Measurements from ENCODE around the gene SLC22A14.
"Not testable (repeated sequence)": the region's sequence is repeated elsewhere in the genome, so short reads cannot be mapped to it uniquely, and the experiment has no call there.

Gene SLC22A14

DNA sequence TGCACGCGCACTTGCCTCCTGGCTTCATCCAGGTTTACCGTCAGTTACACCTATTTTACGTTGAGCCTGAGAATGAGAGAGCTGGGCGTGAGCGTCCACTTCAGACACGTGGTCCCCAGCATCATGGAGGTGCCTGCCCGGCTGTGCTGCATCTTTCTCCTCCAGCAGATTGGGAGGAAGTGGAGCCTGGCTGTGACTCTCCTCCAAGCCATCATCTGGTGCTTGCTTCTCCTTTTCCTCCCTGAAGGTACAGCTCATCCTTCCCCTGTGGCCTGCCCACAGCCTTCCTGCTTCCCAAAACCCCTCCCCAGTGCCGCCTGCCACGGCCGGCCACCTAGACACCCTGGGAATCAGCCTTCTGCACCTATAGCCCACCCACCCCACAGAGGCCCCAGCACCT, 31.6 kb downstream of the SLC22A14 start:
- DNase-seq (ENCODE audit: low read depth): no peak

DNA sequence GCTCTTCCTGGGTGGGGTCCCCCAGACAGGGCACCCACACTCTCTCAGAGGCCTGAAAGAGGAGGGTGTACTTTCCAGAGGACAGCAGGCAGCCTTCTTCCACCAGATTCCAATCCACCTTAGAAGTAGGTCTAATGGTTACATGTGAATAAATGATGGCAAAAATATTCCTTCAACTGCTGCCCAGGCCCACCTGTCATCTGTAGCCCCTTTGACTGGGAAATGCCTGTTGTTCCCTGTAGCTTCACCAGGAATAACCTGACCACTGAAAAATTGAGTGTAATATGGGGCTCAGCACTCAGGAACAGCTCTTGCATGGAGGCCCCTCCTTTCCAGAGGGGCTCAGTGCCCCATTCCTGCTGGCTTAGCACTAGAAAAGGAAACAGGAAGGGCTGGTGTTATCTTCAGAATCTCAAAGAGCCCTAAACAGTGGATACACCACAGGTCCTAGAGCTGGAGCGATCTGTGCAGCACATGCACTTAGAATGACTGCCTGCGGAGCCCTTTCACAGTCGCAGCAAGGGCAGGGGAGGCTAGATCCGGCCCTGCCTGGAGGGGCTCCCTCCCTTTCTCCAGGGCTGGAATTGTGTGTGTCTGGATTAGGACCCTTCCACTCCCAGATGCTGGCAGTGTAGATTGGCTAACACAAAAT, 32.1 kb downstream of the SLC22A14 start:
- no peak for DNase-seq (ENCODE audit: low read depth)

GRCh38 chr3:38314764-38315487, 32.8 kb downstream of the SLC22A14 start:
- no peak for DNase-seq (ENCODE audit: low read depth)

- no peak for DNase-seq (ENCODE audit: low read depth)
Observed at GRCh38 chr3:38315488-38316230, 33.6 kb downstream of the SLC22A14 start.

DNA sequence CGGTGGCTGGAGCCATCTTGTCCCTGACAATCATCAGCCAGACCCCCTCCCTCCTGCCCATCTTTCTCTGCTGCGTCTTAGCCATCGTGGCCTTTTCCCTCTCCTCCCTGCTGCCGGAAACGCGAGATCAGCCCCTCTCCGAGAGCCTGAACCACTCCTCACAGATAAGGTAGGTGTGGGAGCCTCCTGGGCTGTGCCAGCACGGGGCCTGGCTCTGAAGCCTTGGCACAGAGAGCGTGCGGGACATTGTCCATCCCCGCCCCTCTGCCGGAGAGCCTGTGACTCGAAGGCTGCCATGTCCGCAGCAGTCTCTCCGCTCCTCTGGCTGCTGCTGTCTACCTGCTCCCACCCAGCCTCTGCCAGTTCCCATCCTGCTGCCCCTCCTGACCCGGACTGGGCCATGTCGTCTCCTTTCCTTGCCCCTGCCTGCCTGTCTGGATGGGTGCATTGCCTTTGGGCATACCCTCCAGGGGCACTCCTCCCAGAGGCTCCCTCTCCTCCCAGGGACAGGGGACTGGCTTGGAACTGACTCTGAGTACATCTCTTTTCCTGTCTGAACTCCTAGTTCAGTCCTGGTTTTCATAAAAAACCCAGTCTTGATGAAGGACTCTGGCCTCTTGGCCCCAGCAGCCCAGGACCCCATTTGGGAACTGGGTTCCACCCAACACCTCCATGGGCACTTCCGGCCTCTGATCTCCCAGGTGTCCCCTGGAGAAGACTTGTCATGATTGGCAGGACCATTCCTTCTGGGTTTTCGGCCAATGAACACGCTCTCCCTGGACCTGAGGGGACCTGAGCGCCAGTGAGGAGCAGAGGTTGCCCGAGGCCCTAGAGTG, 34.5 kb downstream of the SLC22A14 start:
- DNase-seq (ENCODE audit: low read depth): no peak

DNA sequence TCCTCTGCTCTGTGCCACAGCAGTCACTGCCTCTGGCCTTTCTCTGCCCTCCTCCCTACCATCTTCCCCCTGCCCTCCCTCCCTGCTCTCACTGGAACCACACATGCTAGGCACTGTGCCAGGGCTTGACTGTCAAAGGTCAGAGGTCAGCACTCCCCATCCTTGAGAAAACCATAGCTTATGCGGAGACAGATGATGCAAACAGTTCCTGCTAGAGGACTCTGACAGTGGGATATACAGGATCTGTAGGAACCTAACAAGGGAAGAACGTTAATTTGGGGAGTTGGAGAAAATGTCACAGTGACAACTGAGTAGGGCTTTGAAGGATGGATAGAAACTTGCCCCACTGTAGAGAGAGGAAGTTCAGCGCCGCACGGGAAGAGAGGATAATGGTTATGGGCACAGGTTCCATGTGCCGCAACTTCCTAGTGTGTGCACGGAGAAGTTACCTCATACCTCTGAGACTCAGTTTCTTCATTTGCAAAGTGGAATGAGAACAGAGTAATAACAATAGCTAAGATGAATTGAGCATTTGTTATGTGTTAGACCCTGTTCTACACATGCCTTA, 35.2 kb downstream of the SLC22A14 start:
- no peak for DNase-seq (ENCODE audit: low read depth)

DNA sequence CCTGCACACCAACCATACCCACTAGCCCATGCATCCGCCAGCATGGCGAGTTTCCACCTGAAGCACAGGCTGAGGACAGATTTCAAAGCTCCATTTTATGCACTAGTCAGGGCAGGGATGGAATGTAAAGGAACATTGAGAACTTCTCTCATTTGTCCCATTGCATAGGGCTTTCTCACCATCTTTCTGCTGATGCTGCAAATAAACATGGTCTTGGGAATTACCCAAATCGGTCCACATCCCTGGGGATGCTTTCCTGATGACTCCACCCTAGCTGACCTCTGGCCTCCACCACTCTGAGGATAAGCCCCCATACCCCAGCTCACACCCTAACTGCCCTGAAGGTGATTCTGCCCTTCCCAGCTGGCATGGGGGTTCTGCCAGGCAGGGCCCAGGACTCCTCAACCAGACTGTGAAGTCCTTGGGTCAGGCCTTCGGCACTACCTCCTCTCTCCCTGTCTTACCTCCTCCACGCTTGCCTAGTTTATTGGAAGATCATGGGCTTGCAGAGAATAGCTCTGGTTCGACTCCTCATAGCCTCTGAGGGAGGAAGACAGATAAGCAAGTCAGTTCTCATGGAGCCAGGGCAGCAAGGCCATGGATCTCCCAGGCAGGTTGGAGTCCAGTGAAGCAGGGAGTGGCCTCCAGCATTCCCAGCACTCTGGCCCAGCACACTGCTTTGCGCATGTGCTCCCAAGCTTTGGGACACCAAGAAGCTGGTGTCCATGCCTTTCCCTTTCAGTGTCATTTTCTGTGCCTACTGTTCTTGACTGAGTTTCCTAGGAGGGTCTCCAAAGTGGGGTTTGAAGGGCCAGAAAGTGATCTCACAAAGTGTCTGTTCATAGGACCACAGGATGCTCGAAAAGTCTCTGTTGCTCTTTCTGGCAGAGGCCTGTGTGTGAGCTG, 36.9 kb downstream of the SLC22A14 start:
- no peak for DNase-seq (ENCODE audit: low read depth)

DNA sequence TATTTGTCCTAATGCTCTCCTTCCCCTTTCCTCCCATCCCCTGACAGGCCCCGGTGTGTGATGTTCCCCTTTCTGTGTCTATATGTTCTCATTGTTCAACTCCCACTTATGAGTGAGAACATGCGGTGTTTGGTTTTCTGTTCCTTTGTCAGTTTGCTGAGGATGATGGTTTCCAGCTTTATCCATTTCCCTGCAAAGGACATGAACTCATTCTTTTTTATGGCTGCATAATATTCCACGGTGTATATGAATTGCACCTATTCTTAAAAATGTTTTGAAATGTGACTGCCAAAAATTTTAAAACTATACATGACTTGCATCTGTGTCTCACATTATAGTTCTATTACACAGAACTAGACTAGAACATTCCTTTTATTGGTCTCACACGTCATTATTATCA, 38.5 kb downstream of the SLC22A14 start:
- not testable (repeated sequence) for DNase-seq (ENCODE audit: low read depth)

GRCh38 chr3:38323060-38323459, 41.0 kb downstream of the SLC22A14 start:
- DNase-seq (ENCODE audit: low read depth): no peak

DNA sequence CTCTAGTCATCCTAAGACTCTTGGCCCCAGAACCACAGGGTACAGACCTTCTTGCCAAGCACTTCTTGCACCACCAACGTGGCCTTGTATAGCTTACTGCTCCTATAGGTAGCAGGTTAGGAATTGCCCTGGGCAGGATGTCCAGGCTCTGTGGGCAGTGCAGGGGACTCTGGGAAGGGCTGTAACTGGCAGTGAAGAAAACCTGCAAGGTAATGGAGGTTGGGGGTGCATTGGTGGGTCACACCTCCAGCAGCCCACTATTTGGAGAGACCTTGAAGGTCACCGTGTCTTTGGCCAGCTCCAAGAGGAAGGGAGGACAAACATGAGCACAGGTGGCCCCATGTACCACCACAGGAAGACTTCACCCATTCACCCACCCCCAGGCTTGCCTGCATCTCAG, 43.2 kb downstream of the SLC22A14 start:
- DNase-seq (ENCODE audit: low read depth): no peak

DNA sequence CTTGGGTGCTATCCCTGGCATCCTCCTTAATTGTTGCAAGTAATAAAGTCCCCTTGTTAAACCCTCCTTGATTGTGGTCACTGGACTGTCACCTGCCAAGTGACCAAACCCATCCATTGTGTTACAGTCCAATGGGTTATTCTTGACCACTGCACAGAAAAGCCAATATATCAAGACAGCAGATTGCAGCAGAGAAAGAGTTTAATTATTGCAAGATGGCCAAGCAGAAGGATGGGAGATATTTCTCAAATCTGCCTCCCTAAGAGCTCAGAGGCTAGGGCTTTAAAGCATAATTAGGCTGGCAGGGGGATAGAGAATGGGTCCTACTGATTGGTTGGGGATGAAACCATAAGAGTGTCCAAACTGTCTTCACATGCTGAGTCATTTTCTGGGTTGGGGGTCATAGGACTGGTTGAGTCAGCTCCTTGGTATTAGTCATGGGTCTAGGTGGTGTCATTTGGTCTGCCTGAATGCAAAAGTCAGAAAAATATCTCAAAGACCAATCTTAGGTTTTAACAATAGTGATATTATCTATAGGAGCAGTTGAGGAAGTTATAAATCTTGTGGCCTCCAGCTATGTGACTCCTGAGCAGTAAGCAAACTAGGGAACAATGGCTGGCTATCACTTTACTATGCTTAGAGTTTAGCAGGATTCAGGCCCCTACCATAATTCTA, 45.4 kb downstream of the SLC22A14 start:
- no peak for DNase-seq (ENCODE audit: low read depth)

GRCh38 chr3:38331257-38332022, 49.3 kb downstream of the SLC22A14 start:
- DNase-seq (ENCODE audit: low read depth): no peak

GRCh38 chr3:38332201-38332600, 50.1 kb downstream of the SLC22A14 start:
- no peak for DNase-seq (ENCODE audit: low read depth)

- no peak for DNase-seq (ENCODE audit: low read depth)
Observed at GRCh38 chr3:38334142-38335055, 52.3 kb downstream of the SLC22A14 start.

- no peak for DNase-seq (ENCODE audit: low read depth)
Observed at GRCh38 chr3:38335263-38335662, 53.2 kb downstream of the SLC22A14 start.

- DNase-seq (ENCODE audit: low read depth): no peak
Observed at GRCh38 chr3:38337703-38338102, 55.6 kb downstream of the SLC22A14 start.

DNA sequence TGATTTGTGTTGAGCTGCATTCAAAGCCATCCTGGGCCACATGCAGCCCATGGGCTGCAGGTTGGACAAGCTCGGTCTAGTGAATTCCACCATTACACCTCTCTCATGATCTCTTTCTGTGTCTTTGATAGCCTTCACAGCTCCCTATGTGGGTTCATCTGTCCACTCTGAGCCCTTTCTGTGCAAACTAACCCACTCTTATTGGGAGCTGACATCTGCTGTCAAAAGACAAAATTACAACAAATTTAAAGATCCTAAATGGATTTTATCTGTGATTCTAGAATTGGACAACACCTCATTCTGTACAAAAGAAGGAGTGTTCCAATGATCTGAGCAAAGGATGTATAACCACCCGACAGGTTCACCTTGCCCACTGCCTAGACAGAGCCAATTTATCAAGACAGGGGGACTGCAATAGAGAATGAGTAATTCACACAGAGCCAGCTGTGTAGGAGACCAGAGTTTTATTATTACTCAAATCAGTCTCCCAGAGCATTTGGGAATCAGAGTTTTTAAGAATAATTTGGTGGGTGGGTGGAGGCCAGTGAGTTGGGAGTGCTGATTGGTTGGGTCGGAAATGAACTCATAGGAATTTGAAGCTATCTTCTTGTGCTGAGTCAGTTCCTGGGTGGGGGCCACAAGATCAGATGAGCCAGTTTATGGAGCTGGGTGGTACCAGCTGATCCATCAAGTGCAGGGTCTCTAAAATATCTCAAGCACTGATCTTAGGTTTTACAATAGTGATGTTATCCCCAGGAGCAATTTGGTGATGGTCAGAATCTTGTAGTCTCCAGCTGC, 61.9 kb downstream of the SLC22A14 start:
- DNase-seq (ENCODE audit: low read depth): no peak
